ENCODE measurements around the gene FAM53B.
A peak's percentile ranks its signal among the peaks of the same experiment; 100 is the strongest.

Gene FAM53B

GRCh38 chr10:124742413-124743190 lies 1.6 kb downstream of the FAM53B start:
- peak; percentile 41 for TF ChIP-seq CTCF (IDR thresholded peaks at IDR 0.05; ENCODE audit: low read depth, low read length)
- DNase-seq (ENCODE audit: low read depth in 2 of 2) = peak; percentile 38 to 52
- peak overlapping the region; percentile 67 to 71 for H3K4me3 ChIP-seq (replicated peaks in 1 of 2; ENCODE audit: low read depth in 2 of 2, low read length in 2 of 2)

DNA sequence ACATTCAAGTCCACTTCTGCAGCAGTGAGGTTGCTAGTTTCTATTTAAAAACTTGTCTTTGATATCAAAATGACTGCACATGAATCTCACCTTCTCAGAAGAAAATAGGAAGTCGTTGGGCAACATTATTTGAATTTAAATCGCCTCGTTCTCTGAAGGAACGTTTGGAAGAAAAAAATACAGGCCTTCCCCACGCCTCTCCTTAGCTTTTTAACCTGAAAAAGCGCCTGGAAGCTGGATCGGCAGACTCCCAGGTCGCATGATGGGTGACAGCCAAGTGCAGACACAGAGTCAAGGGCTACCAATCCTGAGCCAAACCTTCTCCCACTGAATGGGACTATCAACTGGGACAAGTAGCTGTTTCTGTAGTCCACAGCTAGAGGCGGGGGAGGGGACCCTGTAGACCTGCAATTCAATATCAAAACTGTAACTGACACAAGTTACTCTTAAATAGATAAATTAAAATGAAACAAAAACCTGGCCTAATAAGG lies 2.2 kb downstream of the FAM53B start:
- peak overlapping the region in 1 of 2 donors; percentile 71 for H3K4me3 ChIP-seq (replicated peaks in 1 of 2; ENCODE audit: low read depth in 2 of 2, low read length in 2 of 2)
- TF ChIP-seq CTCF (IDR thresholded peaks at IDR 0.05; ENCODE audit: low read depth, low read length) = no peak
- no peak for DNase-seq (ENCODE audit: low read depth in 2 of 2)

- TF ChIP-seq CTCF (IDR thresholded peaks at IDR 0.05; ENCODE audit: low read depth, low read length) = peak; percentile 83
- peak overlapping the region in 1 of 2 donors; percentile 34 for H3K4me3 ChIP-seq (replicated peaks in 1 of 2; ENCODE audit: low read depth in 2 of 2, low read length in 2 of 2)
- DNase-seq (ENCODE audit: low read depth in 2 of 2) = peak; percentile 81 to 86
Measured at GRCh38 chr10:124741281-124741921, 2.8 kb downstream of the FAM53B start.

DNA sequence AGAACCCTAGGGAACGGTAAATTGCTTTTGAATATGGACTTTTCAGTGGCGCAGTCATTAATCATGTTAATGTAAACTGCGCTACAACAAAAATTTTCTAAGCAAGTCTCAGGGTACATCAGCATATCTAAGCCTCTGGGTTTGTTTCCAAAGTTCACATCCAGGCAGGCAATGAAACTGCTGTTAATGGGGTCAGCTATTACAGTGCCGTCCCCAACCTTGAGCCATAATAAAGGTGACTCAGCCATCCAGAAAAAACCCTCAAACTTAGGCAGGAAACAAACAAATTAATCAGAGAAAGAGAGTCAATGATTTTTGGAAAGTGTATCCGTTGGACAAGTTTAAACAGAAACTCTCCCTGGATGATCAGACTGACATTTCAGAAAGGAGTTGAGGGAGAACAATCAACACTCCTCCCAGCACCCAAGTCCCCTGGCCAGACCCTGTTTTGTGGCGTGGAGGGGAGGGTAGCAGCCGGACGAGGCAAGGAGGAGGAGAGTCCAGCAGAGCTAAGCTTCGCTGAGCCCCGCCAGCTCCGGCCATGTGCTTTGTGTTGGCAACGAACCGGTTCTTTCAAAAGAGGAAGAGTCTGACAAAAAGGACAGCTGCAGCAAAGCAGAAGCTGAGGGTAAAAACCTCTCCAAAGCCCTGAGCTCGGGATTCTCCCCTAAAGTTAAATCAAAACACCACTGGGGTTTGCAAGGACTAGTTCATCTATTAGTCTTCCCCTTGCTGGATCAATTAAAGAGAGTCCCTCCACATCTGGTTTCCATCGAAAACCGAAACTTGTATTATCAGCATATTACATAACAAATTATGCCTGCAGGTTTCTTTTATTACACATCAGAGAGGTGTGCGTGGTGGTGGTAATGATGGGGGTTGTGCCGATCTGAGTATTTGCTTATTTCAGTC lies 3.6 kb downstream of the FAM53B start:
- H3K4me3 ChIP-seq (replicated peaks in 1 of 2; ENCODE audit: low read depth in 2 of 2, low read length in 2 of 2) = peak overlapping the region in 1 of 2 donors; percentile 34
- no peak for TF ChIP-seq CTCF (IDR thresholded peaks at IDR 0.05; ENCODE audit: low read depth, low read length)
- DNase-seq (ENCODE audit: low read depth in 2 of 2) = peak; percentile 65 to 67

GRCh38 chr10:124739986-124740368 lies 4.2 kb downstream of the FAM53B start:
- H3K4me3 ChIP-seq (replicated peaks in 1 of 2; ENCODE audit: low read depth in 2 of 2, low read length in 2 of 2) = no peak overlapping the region
- DNase-seq (ENCODE audit: low read depth in 2 of 2) = peak in 1 of 2 donors; percentile 32
- TF ChIP-seq CTCF (IDR thresholded peaks at IDR 0.05; ENCODE audit: low read depth, low read length) = no peak

DNA sequence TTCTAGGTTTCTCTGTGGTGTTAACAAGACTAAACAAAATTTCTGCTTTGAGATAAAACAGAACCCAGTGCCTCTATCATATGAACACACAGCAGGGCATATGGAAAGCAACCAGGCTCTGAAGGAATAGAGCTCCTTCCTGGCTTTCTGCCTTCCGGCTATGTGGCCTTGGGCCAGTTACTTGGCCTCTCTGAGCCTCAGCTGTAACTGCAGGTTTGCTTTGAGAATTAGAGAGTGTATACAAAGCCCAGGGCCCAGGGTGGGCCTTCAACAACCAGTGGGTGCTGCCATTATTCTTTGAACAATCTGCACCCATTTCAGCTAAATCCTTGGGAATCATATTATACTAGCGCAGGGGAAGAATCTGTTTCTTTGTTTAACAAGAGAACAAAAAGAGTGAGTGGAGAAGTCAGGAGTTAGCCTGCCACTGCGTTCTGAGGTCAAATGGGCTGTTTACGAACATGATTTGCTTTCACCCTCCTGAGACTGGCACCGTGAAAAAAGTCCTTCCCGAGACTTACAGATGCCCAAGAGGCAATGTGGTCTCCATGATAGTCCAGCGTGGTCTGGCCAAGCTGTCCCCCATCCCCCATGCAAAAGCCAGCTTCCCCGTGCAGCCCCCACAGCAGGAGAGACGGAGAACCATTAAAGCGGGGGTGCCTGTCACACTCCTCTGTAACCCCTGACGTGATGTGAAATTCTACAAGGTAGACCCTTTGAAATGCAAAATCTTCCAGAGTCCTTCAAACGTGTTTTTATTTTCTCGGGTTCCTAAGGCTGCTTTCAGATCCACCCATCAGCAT lies 4.9 kb downstream of the FAM53B start:
- H3K4me3 ChIP-seq (replicated peaks in 1 of 2; ENCODE audit: low read depth in 2 of 2, low read length in 2 of 2) = no peak overlapping the region
- DNase-seq (ENCODE audit: low read depth in 2 of 2) = peak in 1 of 2 donors; percentile 39
- no peak for TF ChIP-seq CTCF (IDR thresholded peaks at IDR 0.05; ENCODE audit: low read depth, low read length)
